Measurements from ENCODE around the gene PHKA1. TPM values are rescaled to one million over a fixed set of nuclear protein-coding genes. Genes with fewer than 3 reads are reported as not detected.

The PHKA1 gene
- total RNA-seq, 1 experiment from 2014 or later, result 15.3 TPM

GRCh38 chrX:72659723-72660122 is 54.4 kb downstream of the PHKA1 start:
- ChIA-PET RAD21 (ENCODE audit: low non-redundant PET in 1 of 2, low total read pairs in 2 of 2, uncharacterized antibody in 2 of 2, unreplicated experiment in 2 of 2) (no interaction called here), CTCF (no interaction called here), POLR2A (no interaction called here)
- BruUV-seq (replicated peaks), result no TSS peak
- no peak overlapping the region for H3K4me2 ChIP-seq (ENCODE audit: low read length)
- no peaks in the 10 kb centered on the region for H3K9me3 ChIP-seq (ENCODE audit: control insufficient read depth in 1 of 2, insufficient read depth in 1 of 2, low read depth in 1 of 2, low read length in 2 of 2)
- H3K36me3 ChIP-seq (ENCODE audit: control insufficient read depth in 1 of 2, insufficient read depth in 2 of 2, low read length in 2 of 2), result no peaks in the 10 kb centered on the region
- no peaks in the 10 kb centered on the region for H3K79me2 ChIP-seq (ENCODE audit: insufficient read depth, low read length)
- no peaks in the 10 kb centered on the region for H3K4me1 ChIP-seq (ENCODE audit: control insufficient read depth in 1 of 2, insufficient read depth in 2 of 2, low read length in 2 of 2)
- H3K27me3 ChIP-seq (ENCODE audit: insufficient read depth, low read length), result no peaks in the 10 kb centered on the region
- intact Hi-C loops (cut with micrococcal nuclease), result no loop called here
- H4K20me1 ChIP-seq (ENCODE audit: insufficient read depth), result no peaks in the 10 kb centered on the region
- H2AFZ ChIP-seq (ENCODE audit: low read depth, low read length, poor library complexity, severe bottlenecking), result no peak overlapping the region
- H3K4me3 ChIP-seq (replicated peaks in 1 of 2; ENCODE audit: low read depth in 1 of 2, low read length in 2 of 2), result no peak overlapping the region
- TF ChIP-seq SP1 (IDR thresholded peaks at IDR 0.05; ENCODE audit: low read depth) (no peak), JUND (IDR thresholded peaks at IDR 0.05) (no peak), ZFX (IDR thresholded peaks at IDR 0.05) (no peak), CTCF (IDR thresholded peaks at IDR 0.05 in 2 of 3, conservative IDR thresholded peaks at IDR 0.05 in 1 of 3; ENCODE audit: borderline replicate concordance in 1 of 3, insufficient read depth in 1 of 3, low read depth in 2 of 3, low read length in 2 of 3) (no peak)
- H3K27ac ChIP-seq (ENCODE audit: low read depth, low read length), result no peak overlapping the region
- H3K9ac ChIP-seq (ENCODE audit: low read length), result no peak overlapping the region
- DNase-seq (ENCODE audit: low read depth, low spot score), result no peak
- H3K9me2 ChIP-seq (ENCODE audit: insufficient read depth), result no peaks in the 10 kb centered on the region
- ATAC-seq, result no peak

- intact Hi-C loops (cut with micrococcal nuclease), result no loop called here
- Histone ChIP-seq H3K36me3 (ENCODE audit: control insufficient read depth in 1 of 2, insufficient read depth in 2 of 2, low read length in 2 of 2) (no peaks in the 10 kb centered on the region), H3K79me2 (ENCODE audit: insufficient read depth, low read length) (no peaks in the 10 kb centered on the region), H3K4me2 (ENCODE audit: low read length) (no peak overlapping the region), H3K27me3 (ENCODE audit: insufficient read depth, low read length) (no peaks in the 10 kb centered on the region), H3K27ac (ENCODE audit: low read depth, low read length) (no peak overlapping the region), H3K9me2 (ENCODE audit: insufficient read depth) (no peaks in the 10 kb centered on the region), H3K4me1 (ENCODE audit: control insufficient read depth in 1 of 2, insufficient read depth in 2 of 2, low read length in 2 of 2) (no peaks in the 10 kb centered on the region), H2AFZ (ENCODE audit: low read depth, low read length, poor library complexity, severe bottlenecking) (no peak overlapping the region), H3K4me3 (replicated peaks in 1 of 2; ENCODE audit: low read depth in 1 of 2, low read length in 2 of 2) (no peak overlapping the region), H4K20me1 (ENCODE audit: insufficient read depth) (no peaks in the 10 kb centered on the region), H3K9me3 (ENCODE audit: control insufficient read depth in 1 of 2, insufficient read depth in 1 of 2, low read depth in 1 of 2, low read length in 2 of 2) (no peaks in the 10 kb centered on the region), H3K9ac (ENCODE audit: low read length) (no peak overlapping the region)
- ChIA-PET CTCF (no interaction called here), RAD21 (ENCODE audit: low non-redundant PET in 1 of 2, low total read pairs in 2 of 2, uncharacterized antibody in 2 of 2, unreplicated experiment in 2 of 2) (no interaction called here), POLR2A (no interaction called here)
- DNase-seq (ENCODE audit: low read depth, low spot score) (no peak), ATAC-seq (no peak)
- no TSS peak for BruUV-seq (replicated peaks)
- no peak for TF ChIP-seq TCF7L2 (IDR thresholded peaks at IDR 0.05; ENCODE audit: borderline replicate concordance, extremely low read depth, insufficient read depth, insufficient read length)
- no peak for TF ChIP-seq MAX (IDR thresholded peaks at IDR 0.05)
- TF ChIP-seq RAD21 (IDR thresholded peaks at IDR 0.05; ENCODE audit: low read depth), result no peak
Measured at GRCh38 chrX:72652082-72652481, 62.0 kb downstream of the PHKA1 start.
